ENCODE data around the gene FGFBP1.
"Not testable (repeated sequence)": the region's sequence is repeated elsewhere in the genome, so short reads cannot be mapped to it uniquely, and the experiment has no call there.

DNA sequence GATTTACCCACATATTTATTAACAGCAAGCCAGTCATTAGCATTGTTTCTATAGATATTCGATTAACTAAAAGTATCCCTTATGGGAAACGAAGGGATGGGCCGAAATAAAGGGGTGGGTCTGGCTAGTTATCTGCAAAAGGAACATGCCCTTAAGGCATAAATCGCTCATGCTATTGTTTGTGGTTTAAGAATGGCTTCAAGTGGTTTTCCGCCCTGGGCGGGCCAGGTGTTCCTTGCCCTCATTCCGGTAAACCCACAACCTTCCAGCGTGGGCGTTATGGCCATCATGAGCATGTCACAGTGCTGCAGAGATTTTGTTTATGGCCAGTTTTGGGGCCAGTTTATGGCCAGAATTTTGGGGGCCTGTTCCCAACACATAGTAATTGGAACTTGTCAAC is 22.2 kb downstream of the FGFBP1 start:
- TF ChIP-seq, protein P1, sequence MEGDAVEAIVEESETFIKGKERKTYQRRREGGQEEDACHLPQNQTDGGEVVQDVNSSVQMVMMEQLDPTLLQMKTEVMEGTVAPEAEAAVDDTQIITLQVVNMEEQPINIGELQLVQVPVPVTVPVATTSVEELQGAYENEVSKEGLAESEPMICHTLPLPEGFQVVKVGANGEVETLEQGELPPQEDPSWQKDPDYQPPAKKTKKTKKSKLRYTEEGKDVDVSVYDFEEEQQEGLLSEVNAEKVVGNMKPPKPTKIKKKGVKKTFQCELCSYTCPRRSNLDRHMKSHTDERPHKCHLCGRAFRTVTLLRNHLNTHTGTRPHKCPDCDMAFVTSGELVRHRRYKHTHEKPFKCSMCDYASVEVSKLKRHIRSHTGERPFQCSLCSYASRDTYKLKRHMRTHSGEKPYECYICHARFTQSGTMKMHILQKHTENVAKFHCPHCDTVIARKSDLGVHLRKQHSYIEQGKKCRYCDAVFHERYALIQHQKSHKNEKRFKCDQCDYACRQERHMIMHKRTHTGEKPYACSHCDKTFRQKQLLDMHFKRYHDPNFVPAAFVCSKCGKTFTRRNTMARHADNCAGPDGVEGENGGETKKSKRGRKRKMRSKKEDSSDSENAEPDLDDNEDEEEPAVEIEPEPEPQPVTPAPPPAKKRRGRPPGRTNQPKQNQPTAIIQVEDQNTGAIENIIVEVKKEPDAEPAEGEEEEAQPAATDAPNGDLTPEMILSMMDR (IDR thresholded peaks at IDR 0.05; ENCODE audit: low read depth, low read length): not testable (repeated sequence)
- TF ChIP-seq POLR2A (IDR thresholded peaks at IDR 0.05; ENCODE audit: extremely low read depth, insufficient read length); MYC (IDR thresholded peaks at IDR 0.05; ENCODE audit: low read depth, low read length): not testable (repeated sequence)
- TF ChIP-seq, protein P2, sequence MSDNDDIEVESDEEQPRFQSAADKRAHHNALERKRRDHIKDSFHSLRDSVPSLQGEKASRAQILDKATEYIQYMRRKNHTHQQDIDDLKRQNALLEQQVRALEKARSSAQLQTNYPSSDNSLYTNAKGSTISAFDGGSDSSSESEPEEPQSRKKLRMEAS (IDR thresholded peaks at IDR 0.05; ENCODE audit: low read depth, low read length): not testable (repeated sequence)

Data from NB4 (cell line).